GM18508 (cell line): Measurements from ENCODE around the gene S100A2.
"Not testable (repeated sequence)": the region's sequence is repeated elsewhere in the genome, so short reads cannot be mapped to it uniquely, and the experiment has no call there.

ENCODE experiments used
- ATAC-seq: cut with Tn5 transposase; IDR thresholded peaks from one replicate; pipeline ENCODE4 v1.9.1; 2021; ENCODE audit warnings: moderate number of reproducible peaks; ENCODE audit not compliant: insufficient read depth, unreplicated experiment

Gene S100A2

DNA sequence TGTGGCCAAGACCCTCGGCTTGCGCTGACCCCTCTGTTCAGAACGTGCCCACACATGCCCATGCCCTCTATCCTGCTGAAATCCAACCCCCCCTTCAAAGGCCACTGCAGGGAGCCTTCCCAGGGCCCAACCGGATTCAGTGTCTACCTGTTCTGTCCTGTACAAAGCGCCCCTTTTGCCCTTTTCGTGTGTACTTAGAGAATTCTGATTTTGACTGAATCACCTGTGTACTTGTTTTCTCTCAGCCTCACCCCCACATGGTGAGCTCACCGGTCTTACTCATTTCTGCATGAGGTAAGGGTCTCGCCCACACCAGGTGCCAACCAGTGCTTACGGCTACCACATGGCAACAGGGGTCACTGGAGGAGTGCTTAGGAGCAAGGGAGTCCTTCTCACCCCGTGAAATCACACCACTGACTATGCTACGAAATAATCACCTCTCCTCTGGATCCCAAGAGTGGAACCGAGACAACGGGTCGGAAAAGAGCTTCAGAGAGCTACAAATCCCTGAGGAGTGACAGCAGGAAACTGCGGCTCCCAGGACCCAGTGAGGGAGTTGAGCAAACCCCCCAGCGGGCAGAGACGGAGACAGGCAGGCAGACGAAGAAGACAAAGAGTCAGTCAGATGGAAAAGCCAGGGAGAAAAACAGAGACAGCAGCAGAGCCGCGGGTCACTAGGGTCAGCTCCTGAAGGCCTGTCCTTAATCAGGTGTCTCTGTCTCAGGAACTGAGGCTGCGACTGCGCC is 2.1 kb upstream of the S100A2 start:
- ATAC-seq = no peak

DNA sequence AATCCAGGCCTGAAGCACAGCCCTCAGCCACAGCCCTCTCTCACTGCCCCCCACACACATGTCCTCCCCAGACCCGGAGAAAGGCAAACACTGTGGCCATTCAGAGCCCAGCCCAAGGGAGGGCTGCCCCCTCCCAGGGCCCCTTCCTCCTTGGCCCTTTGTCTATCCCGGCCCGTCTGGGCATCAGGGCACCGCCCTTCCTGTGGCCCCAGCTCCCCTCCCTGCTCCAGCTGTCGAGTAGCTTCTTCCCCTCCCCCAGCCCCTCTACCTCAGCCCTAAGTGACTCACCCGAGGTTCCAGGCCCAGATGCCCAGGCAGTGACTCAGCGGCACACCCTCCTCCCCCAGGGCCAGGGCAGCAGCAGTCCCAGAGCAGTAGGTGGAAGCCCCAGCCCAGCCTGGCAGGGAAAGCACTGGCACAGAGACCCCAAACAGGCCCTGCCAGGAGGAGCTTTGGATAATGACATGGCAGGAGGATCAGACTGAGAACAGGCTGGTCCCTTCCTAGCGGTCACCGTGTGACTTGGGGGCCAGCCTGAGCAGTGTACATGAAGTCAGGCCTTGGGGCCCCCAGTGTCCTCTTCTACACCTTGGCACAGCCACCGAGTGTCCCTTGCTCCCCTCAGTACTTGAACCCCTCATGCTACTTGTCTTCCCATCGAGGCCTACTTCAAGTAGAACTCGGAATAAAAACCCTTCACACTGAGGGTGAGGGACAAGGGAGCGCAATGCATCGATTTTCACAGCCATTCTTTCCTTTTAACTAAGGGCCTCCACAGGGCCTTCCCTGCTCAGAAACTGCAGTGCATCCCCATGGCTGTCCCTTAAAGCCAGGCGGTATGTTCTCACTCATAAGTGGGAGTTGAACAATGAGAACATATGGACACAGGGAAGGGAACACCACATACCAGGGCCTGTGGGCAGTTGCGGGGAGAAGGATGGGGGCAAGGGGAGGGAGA is 1.0 kb upstream of the S100A2 start:
- no peak for ATAC-seq

DNA sequence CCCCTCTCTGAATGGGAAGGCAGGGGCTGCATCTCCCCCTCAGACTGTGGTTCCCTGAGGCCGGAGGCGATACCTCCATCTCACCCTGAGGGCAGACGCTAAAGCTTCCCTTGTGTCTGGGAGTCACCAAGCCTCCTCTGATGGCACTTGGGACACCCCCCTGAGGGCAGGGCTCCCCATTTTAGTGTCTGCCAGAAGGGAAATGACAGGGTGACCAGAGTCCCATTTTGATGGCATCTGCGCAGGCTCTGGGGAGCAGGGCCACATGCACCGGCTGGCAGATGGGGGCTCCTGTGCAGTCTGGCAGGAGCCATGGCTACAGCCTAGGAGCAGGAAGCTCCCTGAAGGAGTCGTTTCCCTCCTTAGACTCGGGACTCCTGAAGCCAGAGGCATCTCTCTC is 1.7 kb downstream of the S100A2 start:
- no peak for ATAC-seq

DNA sequence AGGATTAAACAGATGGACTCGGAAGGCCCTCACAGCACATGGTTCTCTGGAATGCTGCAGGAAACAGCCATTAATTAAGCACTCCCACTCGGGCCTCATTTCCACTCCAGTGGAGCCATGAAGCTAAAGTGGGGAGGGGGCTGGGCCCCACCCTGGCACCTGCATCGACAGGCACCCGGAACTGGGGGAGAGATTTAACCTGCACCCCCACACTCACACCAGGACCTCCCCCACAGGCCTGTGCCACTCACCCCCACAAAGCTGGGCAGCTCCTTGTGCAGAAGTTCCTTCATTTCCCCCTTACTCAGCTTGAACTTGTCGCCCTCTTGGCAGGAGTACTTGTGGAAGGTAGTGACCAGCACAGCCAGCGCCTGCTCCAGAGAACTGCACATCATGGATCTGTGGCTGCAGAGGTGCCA is 2.2 kb downstream of the S100A2 start:
- no peak for ATAC-seq

DNA sequence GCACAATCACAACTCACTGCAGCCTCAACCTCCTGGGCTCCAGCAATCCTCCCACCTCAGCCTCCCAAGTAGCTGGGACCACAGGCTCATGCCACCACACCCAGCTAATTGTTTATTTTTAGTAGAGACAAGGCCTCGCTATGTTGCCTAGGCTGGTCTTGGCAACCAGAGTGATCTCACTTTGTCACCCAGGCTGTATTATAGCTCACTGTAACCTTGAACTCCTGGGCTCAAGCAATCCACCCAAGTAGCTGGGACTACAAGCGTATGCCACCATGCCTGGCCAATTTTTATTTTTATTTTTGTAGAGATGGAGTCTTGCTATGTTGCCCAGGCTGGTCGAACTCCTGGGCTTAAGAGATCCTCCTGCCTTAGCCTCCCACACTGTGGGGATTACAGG is 3.6 kb downstream of the S100A2 start:
- ATAC-seq = not testable (repeated sequence)

DNA sequence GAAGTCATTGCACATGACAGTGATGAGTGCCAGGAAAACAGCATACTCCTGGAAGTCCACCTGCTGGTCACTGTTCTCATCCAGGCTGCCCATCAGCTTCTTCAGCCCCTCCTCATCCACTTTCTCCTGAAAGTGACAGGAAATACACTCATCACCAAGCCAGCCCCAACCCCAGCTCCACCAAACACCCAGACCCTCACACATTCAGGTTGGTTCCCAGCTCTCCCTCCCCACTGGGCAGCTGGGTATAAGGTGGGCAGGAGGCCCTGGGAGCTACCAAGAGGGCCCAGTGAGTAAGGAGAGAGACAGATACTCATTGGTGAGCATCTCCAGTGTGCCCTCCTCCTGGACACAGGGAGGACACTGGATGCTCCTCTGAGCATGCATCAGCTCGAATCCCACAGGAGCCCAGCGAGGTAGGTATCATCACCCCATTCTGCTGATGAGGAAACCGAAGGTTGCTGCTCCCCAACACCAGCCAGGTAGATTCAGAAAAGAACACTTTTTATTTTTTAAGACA is 4.1 kb downstream of the S100A2 start:
- no peak for ATAC-seq

DNA sequence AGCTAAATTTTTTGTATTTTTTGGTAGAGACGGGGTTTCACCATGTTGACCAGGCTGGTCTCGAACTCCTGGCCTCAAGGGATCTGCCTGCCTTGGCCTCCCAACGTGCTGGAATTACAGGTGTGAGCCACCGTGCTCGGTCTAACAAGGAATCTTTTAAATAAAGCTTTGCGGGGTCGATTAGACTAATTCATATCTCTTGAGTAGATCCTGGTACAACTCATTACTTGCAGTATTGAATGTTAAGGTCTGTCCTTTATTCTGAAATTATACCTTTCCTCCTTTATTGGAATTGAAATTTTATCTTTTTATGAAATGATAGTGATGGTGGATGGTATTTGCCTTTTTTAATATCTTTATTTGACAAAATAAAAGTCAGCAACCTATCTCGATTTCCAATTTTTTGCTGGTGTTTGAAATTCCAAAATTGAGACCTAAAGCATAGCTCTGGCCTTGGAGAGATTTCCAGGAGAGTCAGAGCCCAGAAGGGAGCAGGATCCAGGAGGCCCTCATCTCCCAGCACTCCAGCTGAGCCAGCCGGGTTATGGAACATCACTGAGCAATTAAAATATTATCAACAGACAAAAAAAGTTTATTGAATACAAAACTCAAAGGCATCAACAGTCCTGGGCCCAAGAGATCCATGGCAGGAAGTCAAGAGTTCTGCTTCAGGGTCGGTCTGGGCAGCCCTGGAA is 4.7 kb downstream of the S100A2 start:
- no peak for ATAC-seq

DNA sequence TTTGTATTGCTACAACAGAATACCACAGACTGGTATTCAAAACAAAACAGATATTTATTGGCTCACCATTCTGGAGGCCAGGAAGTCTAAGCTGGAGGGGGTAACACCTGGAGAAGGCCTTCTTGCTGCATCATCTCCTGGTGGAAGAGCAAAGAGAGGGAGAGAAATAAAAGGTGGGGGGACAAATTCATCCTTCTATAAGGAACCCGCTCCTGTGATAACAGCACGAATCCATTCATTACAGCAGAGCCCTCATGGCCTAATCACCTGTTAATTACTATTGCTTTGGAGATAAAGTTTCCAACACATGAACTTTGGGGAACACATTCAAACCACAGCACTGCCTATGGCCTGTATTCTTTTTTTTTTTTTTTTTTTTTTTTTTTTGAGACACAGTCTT is 5.4 kb downstream of the S100A2 start:
- ATAC-seq = no peak

DNA sequence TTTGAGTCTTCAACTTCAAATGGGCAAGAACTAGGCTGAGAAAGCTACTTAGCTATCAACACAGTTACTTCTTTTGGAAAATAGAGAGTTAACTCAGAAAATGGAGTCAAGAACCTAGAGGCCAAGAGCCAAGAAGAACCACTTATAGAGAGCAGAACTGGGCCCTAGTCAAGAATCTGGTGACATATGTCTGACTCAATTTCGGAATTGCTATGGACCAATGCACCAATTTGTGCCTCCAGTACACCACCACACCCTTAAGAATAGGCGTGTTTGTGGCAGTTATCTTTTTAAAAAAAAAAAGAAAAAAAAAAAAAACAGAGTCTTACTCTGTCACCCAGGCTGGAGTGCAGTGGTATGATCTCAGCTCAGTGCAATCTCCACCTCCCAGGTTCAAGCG is 7.8 kb downstream of the S100A2 start:
- no peak for ATAC-seq

DNA sequence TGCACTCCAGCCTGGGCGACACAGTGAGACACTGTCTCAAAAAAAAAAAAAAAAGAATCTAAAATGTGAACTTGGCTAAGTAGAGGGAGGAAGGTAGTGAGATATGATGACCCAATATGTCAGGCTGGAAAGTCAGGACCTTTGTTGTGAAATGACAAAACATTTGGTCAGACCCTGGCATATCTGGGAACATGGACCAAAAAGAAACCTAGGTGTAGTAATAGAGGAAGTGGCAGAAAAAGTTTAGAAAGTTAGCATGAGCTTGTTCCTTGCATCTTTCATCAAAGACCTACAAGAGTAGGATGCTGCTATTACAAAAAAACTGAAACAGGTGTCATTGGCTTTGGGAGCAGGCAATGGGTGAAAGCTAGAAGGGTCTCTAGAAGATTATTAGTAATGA is 9.3 kb downstream of the S100A2 start:
- no peak for ATAC-seq

DNA sequence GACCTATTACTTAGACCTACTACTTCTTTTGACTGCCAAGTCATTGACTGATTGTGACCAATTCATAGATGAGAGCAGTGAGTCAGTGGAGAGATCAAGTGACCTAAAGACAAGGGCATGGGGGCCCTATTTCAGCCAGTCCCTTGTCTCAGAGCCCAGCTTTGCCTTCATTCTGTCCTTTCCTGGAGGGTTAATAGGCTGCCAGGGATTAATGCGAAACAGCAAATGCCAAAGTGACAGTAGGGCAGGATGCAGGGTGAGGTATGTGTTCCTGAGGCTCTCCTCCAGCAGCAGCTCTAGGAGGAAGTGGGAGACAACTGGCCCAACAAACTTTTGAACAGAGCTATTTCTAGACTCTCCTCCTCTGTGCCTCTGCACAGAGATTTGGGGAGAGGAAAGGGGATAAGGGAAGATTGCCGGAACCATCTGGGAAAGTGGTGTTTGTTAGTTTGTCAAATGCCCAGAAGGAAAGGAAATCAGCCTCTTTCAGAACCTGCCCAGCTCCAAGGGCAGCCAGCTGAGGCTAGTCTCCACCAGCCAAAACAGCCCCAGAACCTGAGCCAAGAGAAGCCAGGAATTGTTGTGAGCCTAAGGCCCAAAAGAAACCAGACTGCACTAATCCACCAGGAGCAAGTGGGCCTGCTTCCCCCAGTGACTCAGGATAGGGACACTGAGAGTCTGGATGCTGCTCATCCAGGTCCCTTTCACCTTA is 11.7 kb downstream of the S100A2 start:
- no peak for ATAC-seq

DNA sequence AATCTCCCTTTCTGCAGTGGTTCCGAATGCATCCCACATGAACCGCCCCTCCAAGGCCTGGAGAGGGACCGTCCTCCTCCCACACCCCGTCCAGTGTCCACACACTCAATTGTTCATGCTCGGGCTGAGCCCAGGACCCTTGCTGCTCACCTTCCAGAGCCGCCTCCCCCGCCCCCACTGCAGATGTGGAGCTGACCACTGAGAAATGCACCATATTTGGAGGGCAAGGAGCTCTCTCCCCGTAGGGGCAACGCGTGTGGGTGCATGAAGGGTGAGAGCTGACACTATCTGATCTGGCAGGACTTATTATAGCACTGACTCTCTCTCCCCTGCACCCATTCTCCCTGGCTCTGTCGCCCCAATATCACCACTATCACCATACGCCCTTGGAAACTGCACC is 12.5 kb downstream of the S100A2 start:
- no peak for ATAC-seq

DNA sequence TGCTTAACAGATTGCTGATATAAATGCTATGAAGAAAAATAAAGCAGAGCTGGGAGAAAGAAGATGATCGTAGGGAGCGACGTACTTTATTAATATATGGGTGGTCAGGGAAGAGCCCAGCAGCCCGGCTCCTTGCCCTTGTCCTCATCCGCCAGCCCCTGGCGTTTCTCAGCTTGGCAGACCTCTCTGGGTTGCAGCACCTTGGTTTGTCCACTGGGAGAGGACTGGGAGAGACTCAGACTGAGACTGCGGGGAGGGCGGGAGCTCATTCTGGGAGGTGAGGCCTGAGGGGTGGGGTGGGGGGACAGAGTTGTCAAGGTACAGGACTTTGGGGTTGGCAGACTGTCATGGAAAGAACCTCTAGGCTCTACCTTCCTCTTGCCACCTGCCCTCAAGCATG is 13.3 kb downstream of the S100A2 start:
- no peak for ATAC-seq

DNA sequence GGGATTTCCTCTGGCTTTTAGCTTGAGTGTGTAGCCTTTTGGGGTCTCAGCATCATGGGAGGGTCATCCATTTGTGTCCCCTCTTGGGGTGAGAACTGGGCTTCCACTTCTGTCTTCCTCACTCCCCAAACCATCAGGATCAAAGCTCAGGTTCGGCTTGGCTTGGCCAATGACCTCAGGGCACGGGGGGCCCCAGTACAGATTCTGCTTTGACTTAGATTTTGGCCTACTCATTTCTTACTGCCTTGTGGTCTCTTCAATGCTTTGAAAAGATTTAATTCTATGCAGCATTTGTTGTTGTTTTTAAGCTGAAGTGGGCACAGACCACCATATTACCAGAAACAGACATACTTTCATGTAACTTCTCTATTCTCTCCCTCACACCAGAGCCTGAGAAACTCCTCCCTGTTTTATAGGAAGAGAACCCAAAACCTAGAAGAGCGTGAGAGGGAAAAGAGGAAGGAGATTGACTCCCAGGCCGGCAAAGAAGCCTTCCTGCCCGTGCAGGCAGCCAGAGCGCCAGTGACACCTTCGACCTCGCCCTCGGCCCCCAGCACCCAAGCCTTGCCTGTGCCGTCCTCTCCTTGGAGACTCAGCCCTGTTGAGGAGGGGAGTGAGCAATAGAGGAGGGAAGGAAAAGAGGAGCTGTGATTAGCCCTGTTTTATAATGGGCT is 14.7 kb downstream of the S100A2 start:
- ATAC-seq = no peak

DNA sequence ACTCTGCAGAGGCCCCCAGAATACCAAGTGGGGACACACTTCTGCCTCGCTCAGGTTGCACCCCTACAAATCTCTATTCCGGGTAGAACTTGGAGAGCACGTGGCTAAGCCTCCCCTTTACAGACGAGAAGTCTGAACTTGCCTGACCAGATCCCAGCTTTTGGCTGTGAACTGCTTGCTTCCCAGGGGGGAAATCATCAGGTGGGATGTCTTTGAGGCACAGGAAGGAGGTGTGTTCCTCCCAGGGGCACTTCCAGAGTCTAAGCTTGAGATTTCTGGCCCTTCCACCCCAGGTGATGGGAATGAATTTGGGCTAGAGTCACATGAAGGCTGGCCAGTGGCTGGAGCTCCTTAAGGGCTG is 15.3 kb downstream of the S100A2 start:
- ATAC-seq = no peak

DNA sequence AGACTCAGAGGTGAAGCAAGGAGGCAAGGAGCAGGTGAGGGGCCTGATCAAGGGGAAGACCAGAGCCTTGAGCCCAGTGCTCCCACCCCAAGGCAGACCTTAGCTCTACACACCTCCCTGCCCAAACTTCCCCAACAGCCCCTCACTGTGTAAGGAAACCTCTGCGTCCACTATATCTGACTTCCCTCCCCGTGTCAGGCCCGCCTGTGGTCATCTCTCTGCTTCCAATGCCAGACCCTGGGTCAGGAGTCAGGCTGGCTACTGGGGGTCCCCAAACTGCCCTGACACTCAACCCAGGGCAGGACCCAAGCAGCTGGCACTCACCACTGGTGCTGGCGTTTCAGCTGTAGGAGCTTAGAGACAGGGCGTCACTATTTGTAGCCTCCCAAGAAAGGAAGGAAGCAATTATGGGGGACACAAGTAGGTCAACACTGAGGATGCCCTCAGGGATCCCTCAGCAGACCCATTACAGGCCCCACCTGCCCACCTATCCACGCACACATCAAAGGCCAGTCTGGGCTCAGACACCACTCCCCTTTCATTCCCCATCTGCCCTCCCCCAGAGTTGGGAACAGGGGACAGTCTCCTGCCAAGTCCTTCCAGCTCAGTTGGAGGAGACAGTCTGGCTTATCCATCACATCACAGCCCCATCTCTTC is 15.8 kb downstream of the S100A2 start:
- ATAC-seq = no peak

DNA sequence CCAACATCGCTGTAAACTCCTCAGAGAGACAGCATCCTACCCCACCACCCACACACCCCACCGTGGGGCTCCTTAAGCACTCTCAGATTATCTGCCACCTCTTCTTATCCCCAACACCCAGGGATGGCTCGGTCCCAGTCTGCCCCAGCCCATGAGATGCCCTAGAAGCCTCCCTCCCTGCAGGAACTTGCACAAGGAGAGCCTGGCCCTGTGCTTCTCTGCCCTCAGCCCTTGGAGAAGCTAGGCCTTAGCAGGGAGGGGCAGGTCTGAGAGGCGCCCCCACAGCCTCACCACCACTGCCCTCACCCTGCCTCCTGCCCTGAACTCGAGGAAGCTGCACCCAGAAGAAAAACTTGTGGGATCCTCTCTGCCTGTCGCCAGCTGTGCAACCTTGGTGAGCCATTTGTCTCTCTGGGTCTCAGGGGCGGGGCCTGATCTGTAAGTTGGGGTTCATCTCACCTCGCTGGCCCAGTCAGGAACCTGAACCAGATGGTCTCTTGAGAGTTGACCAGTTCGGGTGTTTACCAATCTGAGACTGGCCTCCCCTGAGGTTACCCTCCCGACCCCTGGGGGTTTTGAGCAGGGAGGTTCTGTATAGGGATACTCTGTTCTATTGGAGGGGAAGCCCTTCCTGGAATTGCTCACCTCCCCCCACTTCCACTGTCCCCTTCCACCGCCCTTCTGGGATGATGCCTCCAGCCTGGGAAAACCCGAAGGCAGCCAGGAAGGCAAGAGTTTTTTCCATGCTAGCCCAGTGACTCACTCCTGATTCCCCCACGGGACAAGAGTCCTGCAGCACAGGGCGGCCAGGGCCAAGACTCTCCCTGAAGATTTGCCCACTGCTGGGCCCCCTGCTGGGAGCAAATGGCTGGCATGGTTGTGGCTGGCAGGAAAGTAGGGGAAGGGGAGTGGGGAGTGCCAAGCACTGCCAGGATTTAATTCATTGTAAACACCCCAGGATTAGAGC is 16.6 kb downstream of the S100A2 start, which contains the start of gene S100A3:
TSS of gene S100A3 (minus strand) at position 537 of the 967 bp plus-strand sequence. CDS start 773 bp downstream, outside the sequence.
- no peak for ATAC-seq
